Measurements from ENCODE around the gene LPIN3.

Gene LPIN3

GRCh38 chr20:41334036-41334435 is 6.6 kb upstream of the LPIN3 start:
- no peak for TF ChIP-seq USF1 (IDR thresholded peaks at IDR 0.05)
- TF ChIP-seq YY1 (IDR thresholded peaks at IDR 0.05; ENCODE audit: low read depth) = no peak
- TF ChIP-seq EGR1 (IDR thresholded peaks at IDR 0.05) = no peak
- no peak for TF ChIP-seq EP300 (IDR thresholded peaks at IDR 0.05; ENCODE audit: borderline replicate concordance)
- TF ChIP-seq CEBPB (IDR thresholded peaks at IDR 0.05) = no peak
- no peak for TF ChIP-seq CREB1 (IDR thresholded peaks at IDR 0.05; ENCODE audit: low read depth)
- TF ChIP-seq FOXM1 (IDR thresholded peaks at IDR 0.05; ENCODE audit: borderline replicate concordance, low read depth) = no peak
- TF ChIP-seq RAD21 (IDR thresholded peaks at IDR 0.05; ENCODE audit: low read depth) = no peak
- no peak for TF ChIP-seq REST (IDR thresholded peaks at IDR 0.05; ENCODE audit: low read depth)
- no peak for TF ChIP-seq MAX (IDR thresholded peaks at IDR 0.05)
- TF ChIP-seq ZBTB7A (IDR thresholded peaks at IDR 0.05; ENCODE audit: low read depth) = no peak
- no peak for TF ChIP-seq NFIC (IDR thresholded peaks at IDR 0.05)
- TF ChIP-seq TAF1 (IDR thresholded peaks at IDR 0.05; ENCODE audit: low read depth) = no peak
- no peak for TF ChIP-seq TEAD4 (IDR thresholded peaks at IDR 0.05)
- no peak for TF ChIP-seq TCF12 (IDR thresholded peaks at IDR 0.05; ENCODE audit: low read depth)

GRCh38 chr20:41334443-41335421 is 5.9 kb upstream of the LPIN3 start:
- no peak for TF ChIP-seq TCF12 (IDR thresholded peaks at IDR 0.05; ENCODE audit: low read depth)
- TF ChIP-seq CEBPB (IDR thresholded peaks at IDR 0.05) = no peak
- no peak for TF ChIP-seq TEAD4 (IDR thresholded peaks at IDR 0.05)
- no peak for TF ChIP-seq EGR1 (IDR thresholded peaks at IDR 0.05)
- TF ChIP-seq ZBTB7A (IDR thresholded peaks at IDR 0.05; ENCODE audit: low read depth) = no peak
- no peak for TF ChIP-seq FOXM1 (IDR thresholded peaks at IDR 0.05; ENCODE audit: borderline replicate concordance, low read depth)
- TF ChIP-seq RAD21 (IDR thresholded peaks at IDR 0.05; ENCODE audit: low read depth) = no peak
- TF ChIP-seq YY1 (IDR thresholded peaks at IDR 0.05; ENCODE audit: low read depth) = no peak
- TF ChIP-seq EP300 (IDR thresholded peaks at IDR 0.05; ENCODE audit: borderline replicate concordance) = no peak
- no peak for TF ChIP-seq CREB1 (IDR thresholded peaks at IDR 0.05; ENCODE audit: low read depth)
- no peak for TF ChIP-seq NFIC (IDR thresholded peaks at IDR 0.05)
- TF ChIP-seq REST (IDR thresholded peaks at IDR 0.05; ENCODE audit: low read depth) = no peak
- no peak for TF ChIP-seq USF1 (IDR thresholded peaks at IDR 0.05)
- no peak for TF ChIP-seq TAF1 (IDR thresholded peaks at IDR 0.05; ENCODE audit: low read depth)
- TF ChIP-seq MAX (IDR thresholded peaks at IDR 0.05) = no peak

GRCh38 chr20:41335591-41335990 is 5.0 kb upstream of the LPIN3 start:
- no peak for TF ChIP-seq CEBPB (IDR thresholded peaks at IDR 0.05)
- TF ChIP-seq USF1 (IDR thresholded peaks at IDR 0.05) = no peak
- TF ChIP-seq TAF1 (IDR thresholded peaks at IDR 0.05; ENCODE audit: low read depth) = no peak
- TF ChIP-seq YY1 (IDR thresholded peaks at IDR 0.05; ENCODE audit: low read depth) = no peak
- no peak for TF ChIP-seq CREB1 (IDR thresholded peaks at IDR 0.05; ENCODE audit: low read depth)
- no peak for TF ChIP-seq TEAD4 (IDR thresholded peaks at IDR 0.05)
- TF ChIP-seq MAX (IDR thresholded peaks at IDR 0.05) = no peak
- TF ChIP-seq EGR1 (IDR thresholded peaks at IDR 0.05) = no peak
- TF ChIP-seq NFIC (IDR thresholded peaks at IDR 0.05) = no peak
- TF ChIP-seq REST (IDR thresholded peaks at IDR 0.05; ENCODE audit: low read depth) = no peak
- TF ChIP-seq RAD21 (IDR thresholded peaks at IDR 0.05; ENCODE audit: low read depth) = no peak
- TF ChIP-seq EP300 (IDR thresholded peaks at IDR 0.05; ENCODE audit: borderline replicate concordance) = no peak
- TF ChIP-seq FOXM1 (IDR thresholded peaks at IDR 0.05; ENCODE audit: borderline replicate concordance, low read depth) = no peak
- TF ChIP-seq ZBTB7A (IDR thresholded peaks at IDR 0.05; ENCODE audit: low read depth) = no peak
- TF ChIP-seq TCF12 (IDR thresholded peaks at IDR 0.05; ENCODE audit: low read depth) = no peak
